ENCODE measurements around the gene PLCB4.

DNA sequence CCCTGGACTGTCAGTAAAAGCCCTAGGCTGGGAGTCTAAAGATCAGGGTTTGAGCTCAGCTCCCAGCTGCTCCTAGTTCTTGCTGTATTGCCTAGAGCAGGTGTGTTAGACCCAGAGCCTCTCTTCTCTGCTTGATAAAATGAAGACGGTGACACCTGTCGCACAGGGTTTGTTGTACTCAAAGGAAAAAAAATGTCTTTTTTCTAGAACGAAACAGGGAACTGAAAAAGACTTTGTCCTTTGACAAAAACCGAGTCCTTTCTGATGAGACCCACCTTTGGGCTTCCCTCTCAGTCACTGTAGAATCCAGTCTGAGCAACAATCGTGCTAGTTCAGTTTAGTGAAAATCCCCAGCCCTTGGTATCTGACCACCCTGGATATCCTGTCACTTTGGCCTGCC lies 343.4 kb downstream of the PLCB4 start:
- no peak for TF ChIP-seq EZH2 (IDR thresholded peaks at IDR 0.05; ENCODE audit: low read length)
- TF ChIP-seq, protein P1, sequence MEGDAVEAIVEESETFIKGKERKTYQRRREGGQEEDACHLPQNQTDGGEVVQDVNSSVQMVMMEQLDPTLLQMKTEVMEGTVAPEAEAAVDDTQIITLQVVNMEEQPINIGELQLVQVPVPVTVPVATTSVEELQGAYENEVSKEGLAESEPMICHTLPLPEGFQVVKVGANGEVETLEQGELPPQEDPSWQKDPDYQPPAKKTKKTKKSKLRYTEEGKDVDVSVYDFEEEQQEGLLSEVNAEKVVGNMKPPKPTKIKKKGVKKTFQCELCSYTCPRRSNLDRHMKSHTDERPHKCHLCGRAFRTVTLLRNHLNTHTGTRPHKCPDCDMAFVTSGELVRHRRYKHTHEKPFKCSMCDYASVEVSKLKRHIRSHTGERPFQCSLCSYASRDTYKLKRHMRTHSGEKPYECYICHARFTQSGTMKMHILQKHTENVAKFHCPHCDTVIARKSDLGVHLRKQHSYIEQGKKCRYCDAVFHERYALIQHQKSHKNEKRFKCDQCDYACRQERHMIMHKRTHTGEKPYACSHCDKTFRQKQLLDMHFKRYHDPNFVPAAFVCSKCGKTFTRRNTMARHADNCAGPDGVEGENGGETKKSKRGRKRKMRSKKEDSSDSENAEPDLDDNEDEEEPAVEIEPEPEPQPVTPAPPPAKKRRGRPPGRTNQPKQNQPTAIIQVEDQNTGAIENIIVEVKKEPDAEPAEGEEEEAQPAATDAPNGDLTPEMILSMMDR (optimal IDR thresholded peaks at IDR 0.05 in 1 of 3, IDR thresholded peaks at IDR 0.05 in 1 of 3, conservative IDR thresholded peaks at IDR 0.05 in 1 of 3; ENCODE audit: extremely low read depth in 1 of 3, insufficient read depth in 2 of 3, low read length in 3 of 3): no peak
